Mesothelial cell of epicardium (in vitro differentiated cells): ENCODE data around the gene SLC16A5. TPM values are rescaled to one million over a fixed set of nuclear protein-coding genes. Genes with fewer than 3 reads are reported as not detected.

Experiments used
- DNase-seq, 2 experiments: peaks; one replicate each; pipeline ENCODE4 v3.0.0; 2021; ENCODE audit warnings: low spot score in 2 of 2; ENCODE audit not compliant: unreplicated experiment in 2 of 2
- H3K27ac Mint-ChIP-seq: 2 replicates; pipeline ENCODE4 v1.8.0; 2021; ENCODE audit warnings: mixed read lengths
- H3K27me3 Mint-ChIP-seq: 2 replicates; pipeline ENCODE4 v1.8.0; 2021; ENCODE audit warnings: low read depth, mixed read lengths
- H3K36me3 Mint-ChIP-seq: 2 replicates; pipeline ENCODE4 v1.8.0; 2021; ENCODE audit warnings: mixed read lengths
- H3K4me1 Mint-ChIP-seq: 2 replicates; pipeline ENCODE4 v1.8.0; 2021; ENCODE audit warnings: mixed read lengths
- H3K4me3 Mint-ChIP-seq: 2 replicates; pipeline ENCODE4 v1.8.0; 2021; ENCODE audit warnings: mild to moderate bottlenecking, moderate library complexity, mixed read lengths
- H3K9me3 Mint-ChIP-seq: 2 replicates; pipeline ENCODE4 v1.8.0; 2021; ENCODE audit warnings: mixed read lengths
- CTCF ChIP-seq: fragments of 200-600 bp; sonication (generic); IDR thresholded peaks from one replicate; pipeline ENCODE4 v1.5.0; 2021; ENCODE audit warnings: antibody characterized with exemption; ENCODE audit not compliant: unreplicated experiment
- total RNA-seq: library from RNA; stranded (reverse); gene quantifications from 3 replicates; pipeline ENCODE4 v1.2.1, GENCODE V29; 2021

The SLC16A5 gene
- total RNA-seq, 1 donor from 2014 or later = 46.4 TPM

- Mint-ChIP-seq H3K27ac (peak overlapping the region; percentile 95), H3K4me3 (peak overlapping the region; percentile 92), H3K9me3 (no peaks in the 10 kb centered on the region), H3K27me3 (no peaks in the 10 kb centered on the region), H3K36me3 (peaks cover 2% of the 10 kb centered on the region), H3K4me1 (peaks cover 28% of the 10 kb centered on the region)
- no peak for TF ChIP-seq CTCF
- DNase-seq = no peak
Observed at GRCh38 chr17:75153780-75154194, 66.0 kb downstream of the SLC16A5 start.

GRCh38 chr17:75154195-75155106, 66.7 kb downstream of the SLC16A5 start, which contains the start of gene JPT1:
Gene JPT1 (minus strand): TSS chr17:75154512. CDS start chr17:75154397, 115 bp downstream.
- peaks cover 28% of the 10 kb centered on the region for H3K4me1 Mint-ChIP-seq
- TF ChIP-seq CTCF = no peak
- peak within 1 kb of the TSS; percentile 95 for H3K27ac Mint-ChIP-seq
- H3K9me3 Mint-ChIP-seq = no peaks in the 10 kb centered on the region
- H3K4me3 Mint-ChIP-seq = peak within 1 kb of the TSS; percentile 92
- no peaks in the 10 kb centered on the region for H3K27me3 Mint-ChIP-seq
- peak; percentile 95 to 96 for DNase-seq
- peaks cover 2% of the 10 kb centered on the region for H3K36me3 Mint-ChIP-seq

- no peak for DNase-seq
- Mint-ChIP-seq H3K9me3 (no peaks in the 10 kb centered on the region), H3K4me3 (no peak overlapping the region), H3K36me3 (peaks cover 2% of the 10 kb centered on the region), H3K27ac (peak overlapping the region; percentile 76), H3K27me3 (no peaks in the 10 kb centered on the region), H3K4me1 (peaks cover 24% of the 10 kb centered on the region)
- TF ChIP-seq CTCF = no peak
Observed at GRCh38 chr17:75155191-75155601, 67.4 kb downstream of the SLC16A5 start.

Other genes starting within 250 kb of the SLC16A5 start
- 0.16 to 0.29 TPM (median 0.18 TPM) in 3 replicates for gene GRIN2C, start 228.1 kb upstream of the SLC16A5 start, total RNA-seq
- 20.4 to 23.0 TPM (median 22.5 TPM) in 3 replicates for gene FDXR, start 215.0 kb upstream of the SLC16A5 start, total RNA-seq
- gene FADS6, start 194.3 kb upstream of the SLC16A5 start, total RNA-seq = 0.14 to 0.85 TPM in 2 of 3 replicates, not detected in the other
- gene USH1G, start 164.7 kb upstream of the SLC16A5 start, total RNA-seq = 3.1 to 3.9 TPM (median 3.9 TPM) in 3 replicates
- gene OTOP2, start 163.7 kb upstream of the SLC16A5 start, total RNA-seq = not detected in 3 replicates
- gene OTOP3, start 152.1 kb upstream of the SLC16A5 start, total RNA-seq = not detected in 3 replicates
- gene HID1, start 115.2 kb upstream of the SLC16A5 start, total RNA-seq = 50.7 to 56.3 TPM (median 54.2 TPM) in 3 replicates
- gene CDR2L, start 100.3 kb upstream of the SLC16A5 start, total RNA-seq = 22.6 to 23.1 TPM (median 22.8 TPM) in 3 replicates
- 18.3 to 22.6 TPM (median 20.7 TPM) in 3 replicates for gene MRPL58, start 75.3 kb upstream of the SLC16A5 start, total RNA-seq
- 153 to 161 TPM (median 153 TPM) in 3 replicates for gene ATP5PD, start 41.0 kb upstream of the SLC16A5 start, total RNA-seq
- gene KCTD2, start 40.7 kb upstream of the SLC16A5 start, total RNA-seq = 24.1 to 26.4 TPM (median 26.1 TPM) in 3 replicates
- gene ARMC7, start 22.0 kb downstream of the SLC16A5 start, total RNA-seq = 11.3 to 12.0 TPM (median 11.4 TPM) in 3 replicates
- 44.3 to 51.0 TPM (median 46.8 TPM) in 3 replicates for gene NT5C, start 43.8 kb downstream of the SLC16A5 start, total RNA-seq
- 121 to 132 TPM (median 124 TPM) in 3 replicates for gene JPT1, start 66.6 kb downstream of the SLC16A5 start, total RNA-seq
- 542 to 571 TPM (median 565 TPM) in 3 replicates for gene SUMO2, start 95.0 kb downstream of the SLC16A5 start, total RNA-seq
- gene NUP85, start 117.7 kb downstream of the SLC16A5 start, total RNA-seq = 69.6 to 79.7 TPM (median 71.9 TPM) in 3 replicates
- 54.6 to 61.2 TPM (median 58.3 TPM) in 3 replicates for gene GGA3, start 173.7 kb downstream of the SLC16A5 start, total RNA-seq
- 44.2 to 49.2 TPM (median 45.3 TPM) in 3 replicates for gene MRPS7, start 173.9 kb downstream of the SLC16A5 start, total RNA-seq
- 10.6 to 11.5 TPM (median 11.2 TPM) in 3 replicates for gene MIF4GD, start 183.3 kb downstream of the SLC16A5 start, total RNA-seq
- gene SLC25A19, start 201.5 kb downstream of the SLC16A5 start, total RNA-seq = 9.8 to 10.4 TPM (median 10.3 TPM) in 3 replicates